GM20431 (cell line): ENCODE results near the gene ROPN1.
"Not testable (repeated sequence)": the region's sequence is repeated elsewhere in the genome, so short reads cannot be mapped to it uniquely, and the experiment has no call there.

Source experiments
- in situ Hi-C: fragments of 300-500 bp; cut with MseI, MboI; formaldehyde crosslinking; loops from one replicate; pipeline ENCODE4 v1.15.0; 2020; ENCODE audit warnings: low sequenced_read_pairs; ENCODE audit not compliant: unreplicated experiment

ROPN1 gene

DNA sequence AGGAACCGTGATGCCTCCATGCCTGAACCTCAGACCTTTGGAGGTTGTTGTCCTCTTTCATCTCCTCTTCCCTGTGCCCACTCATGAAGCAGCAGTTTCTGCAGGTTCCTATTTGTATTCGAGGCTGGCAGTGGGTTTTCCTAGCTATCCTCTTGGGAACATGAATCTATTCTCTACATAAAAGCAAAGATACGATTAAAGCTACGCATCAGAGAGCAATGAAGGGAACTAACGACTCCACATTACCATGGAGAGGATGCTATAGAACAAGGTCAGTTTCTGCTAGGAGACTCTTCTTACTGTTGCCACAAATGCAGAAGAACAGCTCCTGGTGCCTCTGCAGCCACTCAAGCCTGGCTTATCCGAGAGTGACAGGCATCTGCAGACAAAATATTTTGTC lies 9.4 kb upstream of the ROPN1 start:
- in situ Hi-C loops, result not testable (repeated sequence)

DNA sequence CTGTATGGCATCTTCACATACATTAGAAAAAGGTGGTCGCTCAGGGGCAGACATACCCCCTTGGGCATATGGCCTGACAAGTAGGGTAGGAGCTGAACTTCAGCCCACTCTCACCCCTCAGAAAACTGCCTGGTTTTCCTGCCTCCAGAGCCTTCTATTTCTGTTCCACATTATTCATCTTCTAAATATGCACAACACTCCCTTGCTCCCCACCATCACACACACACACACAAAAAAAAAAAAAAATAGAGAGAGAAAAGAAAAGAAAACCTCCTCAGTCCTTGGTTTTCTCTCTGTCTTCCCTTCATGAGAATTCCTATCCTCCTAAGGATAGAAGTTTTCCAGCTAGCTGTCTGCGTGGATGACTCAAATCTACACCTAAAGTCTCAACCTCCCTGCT lies 5.6 kb upstream of the ROPN1 start:
- in situ Hi-C loops, result no loop called here

DNA sequence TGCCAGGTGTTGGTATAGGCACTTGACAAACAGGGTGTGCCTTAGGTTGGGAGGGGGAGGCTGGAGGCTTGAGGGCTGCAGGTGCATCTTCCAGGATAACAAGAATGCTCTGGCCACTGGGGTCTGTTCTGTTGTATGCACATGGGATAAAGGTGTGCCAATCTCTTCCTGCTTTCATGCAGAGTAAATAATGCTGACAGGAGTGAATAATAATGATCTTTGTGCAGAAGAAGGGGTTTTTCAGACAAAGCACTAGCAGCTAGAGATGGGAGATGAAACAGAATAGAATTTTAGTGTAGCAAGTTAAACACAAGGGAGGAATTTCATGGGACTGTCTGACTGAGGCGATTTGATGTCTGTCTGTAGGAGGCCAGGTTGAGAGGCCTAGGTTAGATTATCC lies 1.9 kb upstream of the ROPN1 start:
- in situ Hi-C loops, result no loop called here

DNA sequence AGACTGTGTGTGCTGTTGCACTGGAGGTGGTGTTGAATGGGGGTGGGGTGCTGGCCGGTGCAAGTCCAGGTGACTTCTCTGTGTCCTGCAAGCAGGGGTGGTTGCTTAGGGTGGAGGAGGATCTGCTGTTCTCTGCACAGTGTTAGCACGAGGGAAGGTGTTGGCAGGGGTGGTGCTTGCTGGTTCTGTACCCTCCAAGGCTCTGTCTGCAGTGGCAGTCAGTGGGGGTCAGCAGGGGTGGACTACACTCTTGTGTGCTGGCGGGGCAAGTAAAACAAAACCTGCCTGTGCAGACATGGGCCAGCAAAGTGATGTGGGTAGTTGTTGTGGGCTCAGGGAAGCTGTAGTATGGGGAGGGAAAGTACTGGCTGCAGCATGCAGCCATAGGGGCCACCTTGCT lies 5.5 kb downstream of the ROPN1 start:
- in situ Hi-C loops, result no loop called here

DNA sequence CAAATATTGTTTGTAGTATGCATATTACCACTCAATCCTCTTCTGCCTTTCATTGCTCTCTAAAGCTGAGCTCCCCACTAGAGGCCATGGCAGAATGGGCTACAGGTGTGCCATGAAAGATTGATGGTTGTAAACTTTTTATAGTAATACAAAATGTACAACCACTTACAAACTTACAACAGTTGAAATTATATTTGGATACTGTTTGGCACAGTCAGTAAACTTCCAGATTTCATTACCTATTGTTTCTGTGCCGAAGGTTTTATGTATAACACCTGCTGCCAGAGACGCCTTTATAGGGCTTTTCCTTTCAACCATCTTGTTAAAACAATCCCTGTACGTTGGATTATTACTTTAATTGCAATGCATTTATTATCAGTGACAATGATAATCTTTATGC lies 7.0 kb downstream of the ROPN1 start:
- in situ Hi-C loops, result no loop called here

DNA sequence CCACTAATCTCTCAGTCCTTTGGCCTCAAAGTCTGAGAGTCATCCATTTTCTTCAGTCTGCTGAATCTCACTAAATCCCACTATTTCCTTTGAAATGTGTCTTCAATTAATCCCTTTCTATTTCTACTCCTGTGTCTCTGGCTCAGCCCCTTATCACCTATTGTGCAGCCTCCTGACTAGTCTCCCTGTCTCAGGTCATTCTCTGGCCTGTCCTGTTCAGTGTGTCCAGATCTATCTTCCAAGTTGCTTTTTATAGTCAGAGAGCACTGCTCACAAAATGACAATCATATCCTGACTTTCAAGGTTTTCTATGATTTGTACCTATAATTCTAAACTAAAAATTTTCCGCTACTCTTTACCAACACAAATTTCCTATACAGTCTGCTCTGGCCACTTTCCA lies 7.6 kb downstream of the ROPN1 start:
- in situ Hi-C loops, result no loop called here

DNA sequence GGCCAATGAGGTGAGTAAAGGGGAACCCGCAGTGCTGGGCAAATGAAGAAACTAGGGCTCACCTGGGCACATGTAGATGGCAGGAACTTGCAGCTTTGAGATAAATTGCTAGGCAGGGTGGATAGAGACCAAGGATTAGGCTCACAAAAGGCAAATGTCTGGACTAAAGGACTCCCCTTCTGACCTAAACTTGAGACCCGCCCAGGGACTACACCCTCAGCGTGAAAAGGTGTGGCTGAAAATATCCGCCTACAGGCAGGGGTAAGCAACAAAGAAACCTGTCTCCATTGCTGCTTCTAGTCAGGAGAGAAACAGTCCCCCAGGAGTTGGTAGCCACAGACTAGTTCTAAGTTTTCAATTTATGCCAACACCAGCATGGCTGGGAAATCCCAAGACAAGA lies 10.6 kb downstream of the ROPN1 start:
- in situ Hi-C loops, result not testable (repeated sequence)

DNA sequence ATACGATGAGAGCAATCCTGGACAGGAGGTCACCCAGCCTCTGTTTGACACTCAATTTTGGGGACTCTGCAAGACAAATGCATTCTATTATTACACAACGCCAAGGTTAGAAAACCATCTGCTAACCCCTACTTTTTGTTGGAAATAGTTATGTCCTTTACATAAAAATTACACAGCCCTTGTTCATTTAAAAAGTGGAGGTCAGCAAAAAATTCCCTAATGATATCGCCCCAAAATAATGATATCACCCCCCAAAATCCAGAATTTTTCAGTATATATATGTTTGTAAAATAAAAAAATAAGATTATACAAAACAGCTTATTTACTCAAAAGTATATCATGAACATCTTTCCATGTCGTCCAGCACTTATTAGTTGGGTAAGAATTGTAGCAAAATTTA lies 11.4 kb downstream of the ROPN1 start:
- in situ Hi-C loops, result no loop called here

DNA sequence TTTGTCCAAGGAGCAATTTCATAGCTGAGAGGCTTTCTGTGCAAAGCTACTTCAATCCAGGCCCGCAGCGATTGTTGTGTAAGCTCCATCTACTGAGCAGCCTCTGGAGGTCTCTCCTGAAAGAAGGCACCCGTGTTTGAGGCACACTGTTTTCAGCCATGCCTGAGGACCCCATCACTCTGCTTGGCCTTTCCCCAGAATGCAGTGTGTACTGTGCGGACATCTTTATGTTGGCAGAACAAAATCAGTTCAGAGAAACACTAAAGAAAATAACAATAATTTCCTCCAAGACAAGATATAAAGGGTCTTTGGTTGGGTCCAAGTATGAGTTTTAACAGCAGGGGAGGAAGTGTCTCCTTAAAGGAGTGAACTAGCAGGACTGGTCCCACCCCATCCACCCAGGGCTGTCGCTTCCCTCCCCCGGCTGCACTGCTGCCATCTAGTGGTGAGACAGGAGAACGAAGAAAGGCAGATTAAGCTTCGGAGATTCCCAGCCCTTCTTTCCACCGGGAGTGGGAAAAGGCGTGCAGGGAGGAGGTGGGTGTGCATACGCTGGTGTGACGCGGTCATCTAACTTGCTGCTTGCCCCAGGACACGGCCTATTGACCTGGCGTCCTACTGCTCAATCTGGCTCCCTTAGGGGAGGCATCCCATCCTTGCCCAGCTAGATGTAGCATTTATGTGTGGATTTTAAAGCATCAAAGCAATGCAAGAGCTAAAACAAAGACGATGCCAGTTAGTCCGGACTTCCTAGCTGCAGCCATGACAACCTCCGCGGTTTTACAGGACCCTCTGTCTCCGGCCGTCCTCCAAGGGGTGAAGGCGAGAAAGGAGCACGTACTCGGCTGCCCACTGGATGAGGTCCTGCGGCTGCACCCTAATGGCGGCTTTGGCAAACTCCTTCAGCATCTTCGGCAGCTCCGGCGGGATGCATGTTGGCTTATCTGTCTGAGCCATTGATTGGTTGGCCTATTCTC lies 12.1 kb downstream of the ROPN1 start:
- in situ Hi-C loops, result not testable (repeated sequence)

DNA sequence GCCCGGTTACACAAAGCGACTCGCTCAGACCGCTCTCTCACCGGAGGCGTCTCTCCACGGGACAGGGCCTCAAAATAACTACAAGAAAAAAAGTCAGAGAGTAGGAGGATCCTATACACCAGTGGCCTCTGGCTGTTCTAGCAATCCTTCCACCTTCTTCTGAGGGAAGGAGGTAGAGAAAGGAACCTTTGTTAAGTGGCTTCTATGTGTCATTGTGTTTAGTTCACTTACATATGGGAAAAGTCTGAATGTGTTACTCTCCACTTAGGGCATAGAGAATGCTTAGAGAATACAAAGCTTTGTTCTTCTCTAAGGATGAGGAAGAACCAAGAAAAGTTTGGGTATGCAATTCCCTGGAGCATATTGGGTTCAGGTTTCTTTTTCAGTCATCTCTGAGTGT lies 15.0 kb downstream of the ROPN1 start:
- in situ Hi-C loops, result not testable (repeated sequence)

DNA sequence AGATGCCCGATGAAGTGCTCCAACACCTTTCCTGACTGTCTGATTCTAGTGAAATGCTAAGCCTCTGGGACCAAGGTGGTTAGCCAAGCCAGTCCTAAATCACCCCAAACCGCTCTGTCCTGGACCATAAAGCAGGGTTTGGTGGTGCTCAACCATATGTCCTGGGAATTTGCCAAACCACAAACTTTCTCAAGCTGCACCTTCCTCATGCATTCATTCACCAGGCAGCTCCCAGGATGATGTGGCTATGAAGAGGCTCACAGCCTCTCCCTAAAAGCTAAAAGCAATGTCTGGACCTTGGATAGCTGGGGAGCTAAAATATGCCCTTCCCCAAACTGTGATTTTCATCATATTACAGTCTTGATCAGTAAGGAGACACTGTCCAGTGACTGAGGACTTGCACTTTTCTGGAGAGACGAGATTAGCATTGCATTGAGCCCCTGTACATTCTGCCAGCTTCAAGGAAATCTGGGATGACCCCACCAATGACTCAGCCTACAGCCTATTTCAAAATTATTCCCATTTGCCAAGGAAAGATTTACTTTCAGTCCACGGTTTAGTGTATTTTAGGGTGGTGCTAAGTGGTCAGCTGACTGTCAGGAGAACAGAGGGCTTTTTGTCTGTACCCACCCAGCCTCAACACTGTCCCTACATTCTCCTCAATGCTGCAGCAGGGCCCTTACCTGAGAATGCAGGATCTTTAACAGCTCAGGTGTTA lies 15.6 kb downstream of the ROPN1 start:
- in situ Hi-C loops, result not testable (repeated sequence)

DNA sequence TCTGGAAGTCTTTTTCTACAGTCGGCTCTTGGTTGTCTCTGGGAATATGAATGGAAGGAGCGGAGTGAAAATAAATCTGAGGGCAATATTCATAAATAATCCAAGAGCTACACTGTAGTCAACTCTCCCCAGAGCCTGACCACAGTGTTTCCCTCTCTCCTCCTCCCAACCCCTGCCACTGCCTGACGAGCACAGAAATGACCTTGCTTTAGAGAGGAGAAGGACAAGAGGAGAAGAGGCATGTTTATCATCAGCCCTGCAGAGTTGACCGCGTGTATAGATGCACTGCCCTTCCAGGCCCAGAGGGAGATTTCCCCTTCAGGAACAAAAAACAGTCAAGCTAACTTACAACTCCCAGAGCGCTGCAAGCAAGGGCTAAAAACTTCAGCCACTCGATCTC lies 16.9 kb downstream of the ROPN1 start:
- in situ Hi-C loops, result not testable (repeated sequence)

DNA sequence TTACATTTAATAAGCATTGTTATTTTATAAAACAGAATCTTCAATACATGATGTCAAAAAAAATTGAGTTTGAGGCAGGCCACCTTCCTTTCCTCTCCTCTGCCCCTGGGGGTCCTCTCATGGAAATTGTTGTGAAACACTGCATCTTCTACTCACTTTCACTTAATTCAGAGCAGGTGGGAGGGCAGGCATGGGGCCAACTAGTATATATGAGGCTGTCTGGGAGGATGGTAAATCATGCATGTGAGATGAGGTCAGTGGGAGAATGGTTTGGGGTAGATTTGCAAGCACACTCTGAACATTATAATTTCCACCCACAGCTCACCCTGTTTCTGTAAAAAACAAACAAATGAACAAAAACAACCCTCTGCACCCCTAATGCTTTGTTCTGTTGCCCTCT lies 20.5 kb downstream of the ROPN1 start:
- in situ Hi-C loops, result no loop called here

DNA sequence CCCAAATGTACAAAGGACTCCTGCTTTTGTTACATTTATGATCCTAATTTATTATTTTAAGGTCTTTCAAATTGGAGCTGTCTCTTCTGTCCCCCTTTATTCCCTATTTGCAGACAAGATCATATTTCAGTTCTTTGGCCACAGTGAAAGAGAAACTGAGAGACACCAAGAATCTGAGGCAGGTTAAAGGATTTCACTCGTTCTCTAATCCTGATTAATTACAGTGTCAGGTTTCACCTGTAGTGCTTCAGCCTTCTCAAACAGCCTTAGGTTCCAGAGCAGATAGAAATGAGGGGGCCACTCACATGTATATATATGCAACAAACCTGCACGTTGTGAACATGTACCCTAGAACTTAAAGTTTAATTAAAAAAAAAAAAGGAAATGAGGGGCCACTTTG lies 24.7 kb downstream of the ROPN1 start:
- in situ Hi-C loops, result not testable (repeated sequence)

DNA sequence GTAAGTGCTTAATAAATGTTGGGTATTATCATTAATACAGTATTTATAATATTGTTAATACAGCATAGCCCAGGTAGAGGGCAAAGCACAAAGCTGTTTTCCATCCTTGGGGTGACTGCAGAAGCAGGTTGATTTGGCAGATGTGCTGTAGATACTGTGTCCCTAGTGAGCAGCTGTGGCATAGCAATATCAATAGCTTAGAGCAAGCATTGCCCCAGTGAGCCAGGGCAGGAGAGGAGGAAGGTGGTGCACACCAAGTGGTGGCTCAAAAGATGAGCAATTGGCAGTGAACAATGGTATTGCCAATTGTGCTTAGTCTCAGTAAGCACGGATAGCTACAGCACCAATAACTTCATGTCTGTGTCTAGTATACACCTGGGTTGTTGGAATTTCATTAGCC lies 25.1 kb downstream of the ROPN1 start:
- in situ Hi-C loops, result not testable (repeated sequence)

DNA sequence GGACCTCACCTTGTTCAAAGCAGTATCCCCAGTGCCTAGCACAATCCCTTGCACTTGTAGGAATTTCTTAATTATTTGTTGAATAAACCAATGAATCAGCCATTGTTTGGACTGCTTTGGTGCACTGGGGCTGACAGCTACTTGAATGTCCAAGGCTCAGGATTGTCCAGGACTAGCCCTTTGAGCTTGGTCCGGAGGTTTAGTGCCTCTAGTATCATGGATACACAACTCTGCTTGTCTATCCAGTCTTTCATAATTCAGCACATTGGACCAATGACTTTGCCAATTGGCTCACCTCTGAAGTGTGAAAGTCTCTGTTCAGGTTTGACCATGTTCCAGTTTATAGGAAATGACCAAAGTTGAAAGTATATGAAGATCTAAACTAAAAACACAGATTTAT lies 27.1 kb downstream of the ROPN1 start:
- in situ Hi-C loops, result not testable (repeated sequence)

DNA sequence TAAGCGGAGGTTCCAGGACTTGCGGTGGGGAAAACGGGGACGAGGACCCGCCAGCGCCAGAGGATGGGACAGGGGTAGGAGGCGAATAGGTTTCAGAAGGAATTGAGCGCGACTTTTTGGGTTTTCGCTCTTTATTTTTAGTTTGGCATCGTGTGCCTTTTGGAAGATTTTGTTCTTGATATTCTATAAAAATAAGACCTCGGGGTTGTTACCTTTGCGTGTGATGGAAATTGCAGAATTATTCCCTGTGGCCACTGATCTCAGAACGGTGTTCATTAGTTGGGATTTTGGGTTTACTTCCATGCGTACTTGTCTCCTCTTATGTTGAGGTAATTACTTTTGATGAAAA lies 30.4 kb downstream of the ROPN1 start:
- in situ Hi-C loops, result no loop called here

DNA sequence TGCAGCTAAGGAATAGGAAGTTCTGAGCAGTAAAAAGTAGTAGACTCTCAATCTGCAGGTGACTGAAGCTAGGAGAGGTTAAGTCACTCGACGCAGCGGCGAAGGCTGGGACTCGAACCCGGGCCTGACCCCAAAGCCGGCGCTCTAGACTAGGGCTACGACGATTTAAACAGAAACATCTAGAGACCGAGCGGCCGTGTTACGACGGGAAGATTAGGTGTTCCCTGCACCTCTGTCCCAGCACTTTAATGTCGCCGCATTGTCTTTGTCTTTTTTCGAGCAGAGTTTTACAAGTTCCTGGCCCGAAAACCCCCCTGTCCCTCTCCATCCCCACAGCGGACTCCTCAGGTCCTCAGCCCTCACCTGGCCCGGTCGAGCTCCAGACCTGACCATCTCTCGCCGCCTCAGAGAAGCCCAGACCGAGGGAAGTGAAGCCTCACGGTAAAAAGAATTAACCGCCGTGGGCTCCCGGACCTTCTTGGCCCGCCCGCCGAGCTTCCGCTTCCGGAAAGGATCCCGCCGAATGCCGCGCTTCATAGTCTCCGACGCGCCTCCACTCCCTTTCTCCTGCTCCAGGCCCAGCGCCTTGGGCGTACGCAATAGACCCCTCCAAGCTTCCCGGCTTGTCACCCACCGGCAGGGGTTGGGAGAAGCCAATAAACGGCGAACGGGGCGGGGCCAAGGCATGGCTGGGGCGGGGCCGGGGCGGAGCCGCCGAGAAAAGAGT lies 31.0 kb downstream of the ROPN1 start, which contains the start of gene CCDC14:
CCDC14 (minus strand) TSS at position 449 of the 727 bp plus-strand sequence; CDS start at position 393, 56 bp downstream.
- in situ Hi-C loops, result no loop called here

DNA sequence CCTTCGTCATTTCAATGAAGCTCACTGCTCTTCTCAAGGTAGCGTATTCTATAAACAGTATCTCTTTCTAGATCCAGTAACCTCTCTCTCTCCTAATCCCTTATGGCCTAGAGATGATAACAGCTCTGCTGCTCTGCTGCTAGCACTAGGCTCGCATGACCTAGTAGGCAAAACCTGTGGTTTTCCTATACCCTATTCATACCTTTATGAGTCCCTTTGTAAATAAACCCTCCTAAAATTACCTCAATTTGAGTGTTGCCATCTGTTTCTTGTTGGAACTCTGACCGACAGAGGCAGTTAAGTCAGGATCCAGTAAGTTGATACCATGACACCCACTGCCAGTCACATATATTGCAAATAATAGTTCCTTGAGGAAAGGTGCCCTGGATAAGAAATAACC lies 38.2 kb downstream of the ROPN1 start:
- in situ Hi-C loops, result no loop called here

DNA sequence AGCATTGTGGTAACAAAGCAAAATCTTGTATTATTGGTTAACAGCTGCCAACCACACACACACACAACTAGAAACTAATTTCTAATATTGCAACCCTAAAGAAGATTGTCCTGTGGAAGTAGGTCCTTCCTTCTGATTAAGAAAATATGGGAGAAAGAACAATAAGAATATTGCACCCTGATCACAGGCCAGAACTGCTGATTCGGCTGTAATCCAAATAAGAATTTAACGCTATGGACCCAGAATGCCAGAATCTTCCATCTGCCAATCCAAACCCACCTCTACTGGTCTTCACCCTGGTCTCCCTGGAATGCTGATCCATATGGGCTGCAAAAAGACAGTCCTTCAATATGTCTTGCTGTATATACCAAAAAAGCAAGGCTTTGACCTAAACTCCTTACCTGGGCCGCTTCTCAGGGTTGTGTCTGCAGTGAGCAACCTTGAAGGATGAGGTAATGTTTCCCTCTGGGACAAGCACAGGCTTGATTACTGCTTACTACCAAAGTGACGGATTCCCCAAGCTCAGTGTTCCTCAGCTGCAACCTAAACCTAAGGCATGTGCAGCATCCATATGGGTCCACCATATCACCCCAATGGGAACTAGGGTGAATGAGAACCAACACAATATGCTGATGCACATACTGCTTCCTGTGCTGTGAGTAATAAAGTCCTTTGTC lies 38.9 kb downstream of the ROPN1 start:
- in situ Hi-C loops, result no loop called here
